ENCODE data around the gene ARHGAP10. TPM values are rescaled to one million over a fixed set of nuclear protein-coding genes. Genes with fewer than 3 reads are reported as not detected.

ARHGAP10 gene
- total RNA-seq, 2 donors from 2014 or later, result 14.6 to 23.3 TPM

- peak; percentile 28 for ATAC-seq
- Mint-ChIP-seq H3K27me3 (no peaks in the 10 kb centered on the region), H3K4me1 (peaks cover 51% of the 10 kb centered on the region), H3K4me3 (peak overlapping the region; percentile 79), H3K27ac (peak overlapping the region; percentile 72), H3K36me3 (ENCODE audit: low read depth) (no peaks in the 10 kb centered on the region)
- DNase-seq, result no peak
- H3K9me3 ChIP-seq (ENCODE audit: control insufficient read depth, low read length, poor library complexity, severe bottlenecking), result no peaks in the 10 kb centered on the region
These were observed 50.3 kb downstream of the ARHGAP10 start for GRCh38 chr4:147782087-147782781.

DNA sequence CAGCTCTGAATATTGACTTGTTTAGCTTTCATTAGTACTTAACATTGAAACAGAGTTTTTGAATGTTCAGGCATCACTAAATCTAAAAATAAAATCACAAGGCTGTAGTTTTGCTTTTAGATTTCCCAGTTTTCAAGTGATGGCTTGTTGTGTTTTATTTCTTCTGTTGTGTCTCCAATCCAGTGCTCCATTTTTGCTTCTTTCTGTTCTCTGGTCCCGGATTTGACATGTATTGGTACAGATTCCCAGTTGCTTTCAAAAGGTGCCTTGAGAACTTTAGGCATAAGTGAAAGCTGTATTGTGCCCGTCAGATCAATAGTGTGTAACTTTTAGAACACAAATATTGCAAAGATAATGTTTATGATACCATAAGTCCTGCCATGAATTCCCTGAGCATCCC is 53.2 kb downstream of the ARHGAP10 start:
- Mint-ChIP-seq H3K4me1 (peaks cover 38% of the 10 kb centered on the region), H3K27ac (no peak overlapping the region), H3K36me3 (ENCODE audit: low read depth) (no peaks in the 10 kb centered on the region)

GRCh38 chr4:147786031-147786430 is 54.1 kb downstream of the ARHGAP10 start:
- H3K27ac Mint-ChIP-seq, result peak overlapping the region; percentile 62
- ATAC-seq (no peak), DNase-seq (no peak)
- no peaks in the 10 kb centered on the region for H3K27me3 Mint-ChIP-seq
- H3K4me1 Mint-ChIP-seq, result peaks cover 30% of the 10 kb centered on the region
- no peak overlapping the region for H3K4me3 Mint-ChIP-seq
- no peaks in the 10 kb centered on the region for H3K9me3 ChIP-seq (ENCODE audit: control insufficient read depth, low read length, poor library complexity, severe bottlenecking)
- no peaks in the 10 kb centered on the region for H3K36me3 Mint-ChIP-seq (ENCODE audit: low read depth)

More for the DNA sequence above, 53.2 kb downstream of the ARHGAP10 start:
- H3K27me3 Mint-ChIP-seq, result no peaks in the 10 kb centered on the region
- DNase-seq (no peak), ATAC-seq (no peak)
- no peaks in the 10 kb centered on the region for H3K9me3 ChIP-seq (ENCODE audit: control insufficient read depth, low read length, poor library complexity, severe bottlenecking)
- H3K4me3 Mint-ChIP-seq, result no peak overlapping the region

DNA sequence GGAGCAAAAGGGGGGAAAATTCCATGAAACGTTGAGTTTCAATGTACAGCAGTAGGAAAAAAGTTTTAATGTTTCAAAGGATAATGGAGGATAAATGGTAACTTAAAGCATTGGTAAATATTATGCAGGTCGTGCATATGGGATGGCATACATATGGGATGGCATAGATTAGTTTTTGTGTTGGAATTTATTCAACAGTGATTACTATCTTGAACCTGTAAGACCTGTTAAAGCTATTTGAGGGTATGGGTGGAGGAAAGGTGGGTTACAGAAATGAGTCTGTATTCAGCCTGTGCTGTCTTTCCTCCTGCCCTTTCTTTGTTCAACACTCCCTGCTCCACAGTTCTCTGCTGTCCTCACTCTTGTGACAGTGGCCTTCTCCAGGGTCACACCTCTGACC is 54.6 kb downstream of the ARHGAP10 start:
- Mint-ChIP-seq H3K27me3 (no peaks in the 10 kb centered on the region), H3K36me3 (ENCODE audit: low read depth) (no peaks in the 10 kb centered on the region), H3K27ac (peak overlapping the region; percentile 81), H3K4me1 (peaks cover 30% of the 10 kb centered on the region), H3K4me3 (no peak overlapping the region)
- no peak for DNase-seq
- H3K9me3 ChIP-seq (ENCODE audit: control insufficient read depth, low read length, poor library complexity, severe bottlenecking), result no peaks in the 10 kb centered on the region
- no peak for ATAC-seq

DNA sequence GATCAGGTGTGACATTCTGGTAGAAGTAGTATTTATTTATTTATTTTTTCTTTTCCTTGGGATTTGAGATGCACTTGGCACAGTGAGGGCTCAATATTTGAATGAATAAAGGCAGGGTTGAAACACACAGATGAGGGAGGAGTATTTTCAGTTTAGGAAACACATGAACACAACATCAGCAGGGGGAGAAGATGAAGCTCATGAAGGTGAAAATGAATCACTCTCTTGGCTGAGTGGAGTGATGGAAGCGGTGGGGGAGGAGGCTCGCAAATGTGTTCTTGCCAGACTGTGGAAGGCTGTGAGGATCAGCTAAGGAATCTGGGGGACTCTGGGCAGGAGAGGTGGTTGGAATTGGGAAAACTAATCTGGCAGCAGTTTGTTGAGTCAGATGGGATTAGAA is 55.3 kb downstream of the ARHGAP10 start:
- no peaks in the 10 kb centered on the region for H3K9me3 ChIP-seq (ENCODE audit: control insufficient read depth, low read length, poor library complexity, severe bottlenecking)
- H3K27ac Mint-ChIP-seq, result peak overlapping the region; percentile 81
- DNase-seq (no peak), ATAC-seq (no peak)
- H3K27me3 Mint-ChIP-seq, result no peaks in the 10 kb centered on the region
- H3K4me3 Mint-ChIP-seq, result no peak overlapping the region
- H3K4me1 Mint-ChIP-seq, result peaks cover 32% of the 10 kb centered on the region
- H3K36me3 Mint-ChIP-seq (ENCODE audit: low read depth), result no peaks in the 10 kb centered on the region

- H3K36me3 Mint-ChIP-seq (ENCODE audit: low read depth), result peaks cover 2% of the 10 kb centered on the region
- peaks cover 45% of the 10 kb centered on the region for H3K4me1 Mint-ChIP-seq
These were observed 56.9 kb downstream of the ARHGAP10 start for GRCh38 chr4:147788791-147789190.

GRCh38 chr4:147789596-147789995 is 57.7 kb downstream of the ARHGAP10 start:
- H3K36me3 Mint-ChIP-seq (ENCODE audit: low read depth), result peaks cover 2% of the 10 kb centered on the region
- ATAC-seq, result no peak
- no peaks in the 10 kb centered on the region for H3K27me3 Mint-ChIP-seq
- H3K4me3 Mint-ChIP-seq, result no peak overlapping the region
- H3K9me3 ChIP-seq (ENCODE audit: control insufficient read depth, low read length, poor library complexity, severe bottlenecking), result no peaks in the 10 kb centered on the region
- H3K4me1 Mint-ChIP-seq, result peaks cover 53% of the 10 kb centered on the region
- DNase-seq, result no peak
- H3K27ac Mint-ChIP-seq, result no peak overlapping the region

More at GRCh38 chr4:147788791-147789190, 56.9 kb downstream of the ARHGAP10 start:
- Mint-ChIP-seq H3K27ac (no peak overlapping the region), H3K4me3 (no peak overlapping the region), H3K27me3 (no peaks in the 10 kb centered on the region)
- ATAC-seq (no peak), DNase-seq (no peak)
- H3K9me3 ChIP-seq (ENCODE audit: control insufficient read depth, low read length, poor library complexity, severe bottlenecking), result no peaks in the 10 kb centered on the region

GRCh38 chr4:147790412-147790811 is 58.5 kb downstream of the ARHGAP10 start:
- no peak overlapping the region for H3K27ac Mint-ChIP-seq
- ATAC-seq, result no peak
- peaks cover 2% of the 10 kb centered on the region for H3K36me3 Mint-ChIP-seq (ENCODE audit: low read depth)
- DNase-seq, result no peak
- H3K9me3 ChIP-seq (ENCODE audit: control insufficient read depth, low read length, poor library complexity, severe bottlenecking), result no peaks in the 10 kb centered on the region
- no peak overlapping the region for H3K4me3 Mint-ChIP-seq
- H3K27me3 Mint-ChIP-seq, result no peaks in the 10 kb centered on the region
- peaks cover 52% of the 10 kb centered on the region for H3K4me1 Mint-ChIP-seq

DNA sequence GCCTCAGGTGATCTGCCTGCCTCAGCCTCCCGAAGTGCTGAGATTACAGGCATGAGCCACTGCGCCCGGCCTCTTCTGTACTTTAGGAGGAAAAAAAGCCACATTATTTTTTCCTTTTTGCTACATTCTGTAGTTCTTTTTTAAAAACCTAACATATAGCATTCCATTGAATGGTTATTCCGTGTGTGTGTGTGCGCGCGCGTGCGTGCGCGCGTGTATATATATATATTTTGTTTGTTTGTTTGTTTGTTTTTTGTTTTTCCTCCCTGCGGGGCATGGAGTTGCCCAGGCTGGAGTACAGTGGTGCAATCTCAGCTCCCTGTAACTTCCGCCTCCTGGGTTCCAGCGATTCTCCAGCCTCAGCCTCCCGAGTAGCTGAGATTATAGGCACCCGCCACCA is 59.5 kb downstream of the ARHGAP10 start:
- Mint-ChIP-seq H3K4me1 (peaks cover 46% of the 10 kb centered on the region), H3K27ac (peak overlapping the region; percentile 97), H3K27me3 (no peaks in the 10 kb centered on the region), H3K4me3 (no peak overlapping the region), H3K36me3 (ENCODE audit: low read depth) (peaks cover 2% of the 10 kb centered on the region)
- H3K9me3 ChIP-seq (ENCODE audit: control insufficient read depth, low read length, poor library complexity, severe bottlenecking), result no peaks in the 10 kb centered on the region
- ATAC-seq, result no peak
- DNase-seq, result no peak

DNA sequence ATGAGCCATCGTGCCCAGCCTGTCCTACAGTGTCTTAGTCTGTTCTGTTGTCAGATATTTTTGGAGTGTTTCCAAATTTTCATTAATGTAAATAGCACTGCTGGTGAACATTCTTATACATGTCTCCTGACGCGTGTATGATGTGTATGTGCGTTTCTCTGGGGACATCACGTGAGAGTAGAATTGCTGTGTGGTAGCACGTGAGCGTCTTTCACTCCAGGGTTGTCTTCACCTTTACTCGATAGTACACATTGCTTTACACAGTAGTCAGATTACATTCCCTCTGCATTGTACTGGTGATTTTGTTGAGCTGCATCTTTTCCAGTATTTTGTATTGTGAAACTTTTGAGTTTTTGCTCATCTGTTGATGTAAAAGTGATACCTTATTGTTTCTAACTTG is 60.0 kb downstream of the ARHGAP10 start:
- no peak for DNase-seq
- no peak for ATAC-seq
- H3K9me3 ChIP-seq (ENCODE audit: control insufficient read depth, low read length, poor library complexity, severe bottlenecking), result no peaks in the 10 kb centered on the region
- Mint-ChIP-seq H3K27ac (peak overlapping the region; percentile 97), H3K36me3 (ENCODE audit: low read depth) (peaks cover 4% of the 10 kb centered on the region), H3K4me3 (peak overlapping the region; percentile 90), H3K4me1 (peaks cover 45% of the 10 kb centered on the region), H3K27me3 (no peaks in the 10 kb centered on the region)

DNA sequence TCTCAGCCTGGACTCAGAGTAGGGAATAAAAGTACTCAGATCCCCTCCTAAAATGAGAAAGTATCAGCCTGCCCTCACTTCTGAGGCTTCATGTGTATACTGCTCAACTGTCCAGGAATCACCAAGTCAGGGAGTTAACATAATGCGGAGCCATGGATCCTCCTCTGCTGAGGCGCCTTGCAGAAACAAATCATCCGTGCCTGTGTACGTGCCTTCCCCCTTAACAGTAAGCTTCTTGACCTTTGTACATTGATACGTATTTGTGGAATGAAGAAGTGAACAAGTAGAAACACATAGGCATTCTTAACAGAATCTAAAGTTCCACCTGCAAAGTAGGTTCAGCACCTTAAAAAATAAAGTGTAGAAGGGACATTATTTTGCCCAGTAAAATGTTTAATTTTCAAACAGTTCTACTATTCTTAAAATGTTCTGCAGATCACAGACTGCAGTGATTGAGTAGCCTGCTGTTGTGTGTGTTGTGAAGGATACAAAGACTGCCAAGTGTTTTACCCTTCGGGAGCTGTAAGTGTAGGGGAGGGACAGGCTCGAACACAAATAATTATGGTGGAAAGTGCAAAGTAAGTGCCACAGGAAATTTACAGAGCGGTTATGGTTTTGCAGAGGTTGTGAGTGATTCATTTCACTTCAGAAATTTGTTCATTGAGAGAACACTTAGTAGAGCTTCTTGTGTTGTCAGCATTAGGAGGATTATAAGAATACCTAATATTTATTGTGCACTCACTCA is 61.9 kb downstream of the ARHGAP10 start:
- peaks cover 47% of the 10 kb centered on the region for H3K4me1 Mint-ChIP-seq
- H3K27ac Mint-ChIP-seq, result peak overlapping the region; percentile 97

GRCh38 chr4:147794314-147794680 is 62.4 kb downstream of the ARHGAP10 start:
- no peaks in the 10 kb centered on the region for H3K9me3 ChIP-seq (ENCODE audit: control insufficient read depth, low read length, poor library complexity, severe bottlenecking)
- peak overlapping the region; percentile 90 for H3K4me3 Mint-ChIP-seq
- no peak for DNase-seq
- no peak for ATAC-seq
- H3K36me3 Mint-ChIP-seq (ENCODE audit: low read depth), result peaks cover 6% of the 10 kb centered on the region
- H3K4me1 Mint-ChIP-seq, result peaks cover 51% of the 10 kb centered on the region
- H3K27me3 Mint-ChIP-seq, result no peaks in the 10 kb centered on the region
- peak overlapping the region; percentile 97 for H3K27ac Mint-ChIP-seq

More for the DNA sequence above, 61.9 kb downstream of the ARHGAP10 start:
- no peaks in the 10 kb centered on the region for H3K9me3 ChIP-seq (ENCODE audit: control insufficient read depth, low read length, poor library complexity, severe bottlenecking)
- H3K36me3 Mint-ChIP-seq (ENCODE audit: low read depth), result peaks cover 6% of the 10 kb centered on the region
- no peak for DNase-seq
- peak; percentile 27 for ATAC-seq
- no peaks in the 10 kb centered on the region for H3K27me3 Mint-ChIP-seq
- peak overlapping the region; percentile 90 for H3K4me3 Mint-ChIP-seq

GRCh38 chr4:147794787-147795413 is 63.0 kb downstream of the ARHGAP10 start:
- Mint-ChIP-seq H3K27me3 (no peaks in the 10 kb centered on the region), H3K4me1 (peaks cover 56% of the 10 kb centered on the region), H3K36me3 (ENCODE audit: low read depth) (peaks cover 6% of the 10 kb centered on the region), H3K27ac (peak overlapping the region; percentile 97), H3K4me3 (peak overlapping the region; percentile 33)
- no peaks in the 10 kb centered on the region for H3K9me3 ChIP-seq (ENCODE audit: control insufficient read depth, low read length, poor library complexity, severe bottlenecking)
- DNase-seq (no peak), ATAC-seq (peak; percentile 80)
